SK-N-SH (cell line): ENCODE results near the gene LPXN. TPM values are rescaled to one million over a fixed set of nuclear protein-coding genes. Genes with fewer than 3 reads are reported as not detected.

Experiments
- CTCF ChIA-PET: fragments of 300-600, 350-600 bp; formaldehyde crosslinking; extraction: SDS; loops from one replicate; lab custom pipeline; 2021; lab: Yijun Ruan, JAX
- POLR2A ChIA-PET: fragments of 350-600 bp; sonication (Branson Sonifier 250); formaldehyde crosslinking; extraction: SDS; loops from one replicate; lab custom pipeline; 2020; ENCODE audit warnings: antibody characterized with exemption, inconsistent platforms; lab: Yijun Ruan, JAX
- DNase-seq: peaks from one replicate; pipeline ENCODE4 v3.0.0; 2012
- H2AFZ ChIP-seq: fragments of 200-600 bp; sonication (generic); 2 replicates; pipeline ENCODE4 v1.8.1; 2016; ENCODE audit warnings: antibody characterized with exemption, mild to moderate bottlenecking, low read depth
- H3F3A ChIP-seq: fragments of 200-600 bp; sonication (generic); replicated peaks from 2 replicates; pipeline ENCODE3; 2016; ENCODE audit warnings: antibody characterized with exemption, mild to moderate bottlenecking; ENCODE audit not compliant: insufficient read depth
- H3K27ac ChIP-seq, 2 experiments: fragments of 200-500 bp in 1 of 2; fragments of 200-600 bp in 1 of 2; sonication (Bioruptor generic) in 1 of 2; sonication (generic), shearing (Covaris generic) in 1 of 2; 2 replicates each; pipeline versions ENCODE4 v1.5.1 to v1.6.1; 2014 to 2016; ENCODE audit warnings: low read depth in 2 of 2, inconsistent platforms in 1 of 2, low read length in 1 of 2, mild to moderate bottlenecking in 1 of 2, mixed read lengths in 1 of 2
- H3K27me3 ChIP-seq: fragments of 200-600 bp; sonication (generic), shearing (Covaris generic); 2 replicates; pipeline ENCODE4 v1.6.1; 2016; ENCODE audit warnings: mixed run types; ENCODE audit not compliant: insufficient read depth
- H3K36me3 ChIP-seq, 2 experiments: fragments of 200-500 bp in 1 of 2; fragments of 200-600 bp in 1 of 2; sonication (Bioruptor generic) in 1 of 2; sonication (generic) in 1 of 2; replicated peaks in 1 of 2; 2 replicates each; pipeline versions ENCODE3 to v1.5.1; 2014 to 2016; ENCODE audit warnings: low read length in 1 of 2, mild to moderate bottlenecking in 1 of 2; ENCODE audit not compliant: insufficient read depth in 2 of 2, control insufficient read depth in 1 of 2
- H3K4me1 ChIP-seq, 2 experiments: fragments of 200-500 bp in 1 of 2; fragments of 200-600 bp in 1 of 2; sonication (Bioruptor generic) in 1 of 2; sonication (generic), shearing (Covaris generic) in 1 of 2; 2 replicates each; pipeline versions ENCODE4 v1.5.1 to v1.6.1; 2014 to 2016; ENCODE audit warnings: low read depth in 1 of 2, low read length in 1 of 2, mixed run types in 1 of 2; ENCODE audit not compliant: insufficient read depth in 2 of 2, control insufficient read depth in 1 of 2
- H3K4me2 ChIP-seq: fragments of 200-600 bp; sonication (generic), shearing (Covaris generic); 2 replicates; pipeline ENCODE4 v1.6.1; 2017; ENCODE audit warnings: mixed run types
- H3K4me3 ChIP-seq, 2 experiments: fragments of 200-500 bp in 1 of 2; fragments of 200-600 bp in 1 of 2; sonication (Bioruptor generic) in 1 of 2; sonication (generic), shearing (Covaris generic) in 1 of 2; 2 replicates each; pipeline versions ENCODE4 v1.5.1 to v1.8.1; 2014 to 2016; ENCODE audit warnings: low read depth in 2 of 2, inconsistent platforms in 1 of 2, low read length in 1 of 2, mild to moderate bottlenecking in 1 of 2, mixed read lengths in 1 of 2, moderate library complexity in 1 of 2
- H3K79me2 ChIP-seq: fragments of 200-600 bp; sonication (generic); 2 replicates; pipeline ENCODE4 v1.8.1; 2017; ENCODE audit warnings: mild to moderate bottlenecking; ENCODE audit not compliant: insufficient read depth
- H3K9ac ChIP-seq: fragments of 200-600 bp; sonication (generic); 2 replicates; pipeline ENCODE4 v1.6.1; 2017; ENCODE audit warnings: mixed run types
- H3K9me2 ChIP-seq: fragments of 200-600 bp; sonication (generic); 2 replicates; pipeline ENCODE4 v1.6.1; 2017; ENCODE audit warnings: mixed run types
- H3K9me3 ChIP-seq: fragments of 200-600 bp; sonication (generic); 2 replicates; pipeline ENCODE4 v1.6.1; 2017; ENCODE audit warnings: mixed run types, mild to moderate bottlenecking, moderate library complexity
- H4K20me1 ChIP-seq: fragments of 200-600 bp; sonication (generic); 2 replicates; pipeline ENCODE4 v1.6.1; 2017; ENCODE audit warnings: mild to moderate bottlenecking, mixed run types; ENCODE audit not compliant: insufficient read depth
- EZH2phosphoT487 ChIP-seq: fragments of 200-600 bp; sonication (generic); IDR thresholded peaks from 2 replicates; pipeline ENCODE4 v1.6.1; 2017; ENCODE audit warnings: low read depth, mixed run types, mild to moderate bottlenecking, antibody characterized with exemption, moderate library complexity, borderline replicate concordance
- FOXM1 ChIP-seq: IDR thresholded peaks from 2 replicates; pipeline ENCODE4 v1.4.0; 2012; ENCODE audit warnings: low read depth, mild to moderate bottlenecking
- GABPA ChIP-seq: IDR thresholded peaks from 2 replicates; pipeline ENCODE4 v1.4.0; 2012; ENCODE audit warnings: low read depth, mild to moderate bottlenecking
- NRF1 ChIP-seq: IDR thresholded peaks from 2 replicates; pipeline ENCODE4 v1.6.1; 2012; ENCODE audit warnings: low read depth, mild to moderate bottlenecking, low read length
- TAF1 ChIP-seq: IDR thresholded peaks from 2 replicates; pipeline ENCODE4 v1.6.1; 2012; ENCODE audit warnings: low read depth, mild to moderate bottlenecking, low read length, moderate library complexity, borderline replicate concordance
- YY1 ChIP-seq: IDR thresholded peaks from 2 replicates; pipeline ENCODE4 v1.4.0; 2012; ENCODE audit warnings: low read depth, mild to moderate bottlenecking
- WGBS: methylation state at CpG from one replicate; pipeline ENCODE4 v1.1.6; 2017; ENCODE audit warnings: low lambda C conversion rate; 5-methylcytosine and 5-hydroxymethylcytosine counted together
- polyA plus RNA-seq, 3 experiments: library from polyadenylated mRNA; depleted of rRNA; stranded (reverse); fragments of >200 nt; gene quantifications; 2 replicates each; pipeline ENCODE4 v1.2.3, GENCODE V29; 2012
- TF ChIP-seq, protein P1 (sequence below): IDR thresholded peaks from 2 replicates; pipeline ENCODE4 v1.4.0; 2012; ENCODE audit warnings: low read depth, borderline replicate concordance
- TF ChIP-seq, protein P2 (sequence below): IDR thresholded peaks from 2 replicates; pipeline ENCODE4; 2012
- TF ChIP-seq, protein P3 (sequence below): fragments of 200-600 bp; sonication (generic); IDR thresholded peaks from 2 replicates; pipeline ENCODE4 v1.6.1; 2017; ENCODE audit warnings: antibody characterized with exemption, mild to moderate bottlenecking, moderate library complexity
- TF ChIP-seq, protein P4 (sequence below): fragments of 150-350 bp; IDR thresholded peaks from 2 replicates; pipeline ENCODE4 v1.6.1; 2017; ENCODE audit warnings: antibody characterized with exemption, low read length, low read depth, borderline replicate concordance

The LPXN gene
- polyA plus RNA-seq, 1 of the 3 experiments (the other 2 are of a cell fraction), result 4.4 TPM

DNA sequence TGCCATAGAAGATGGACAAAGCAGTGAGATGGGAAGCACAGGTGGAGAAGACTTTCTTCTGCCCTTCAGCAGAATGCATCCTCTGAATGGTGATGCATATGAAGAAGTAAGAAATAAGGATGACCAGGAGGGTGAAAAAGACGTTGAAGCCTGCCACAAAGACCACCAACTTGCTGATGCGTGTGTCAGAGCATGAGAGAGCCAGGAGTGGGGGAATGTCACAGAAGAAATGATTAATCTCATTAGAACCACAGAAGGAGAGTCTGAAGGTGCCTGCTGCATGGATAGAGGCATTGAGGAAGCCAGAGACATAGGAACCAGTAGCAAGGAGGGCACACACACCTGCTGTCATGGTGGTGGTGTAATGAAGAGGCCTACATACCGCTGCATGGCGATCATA, 68.3 kb downstream of the LPXN start:
- H3K27ac ChIP-seq, result no peak overlapping the region
- CTCF ChIA-PET, result no interaction called here

DNA sequence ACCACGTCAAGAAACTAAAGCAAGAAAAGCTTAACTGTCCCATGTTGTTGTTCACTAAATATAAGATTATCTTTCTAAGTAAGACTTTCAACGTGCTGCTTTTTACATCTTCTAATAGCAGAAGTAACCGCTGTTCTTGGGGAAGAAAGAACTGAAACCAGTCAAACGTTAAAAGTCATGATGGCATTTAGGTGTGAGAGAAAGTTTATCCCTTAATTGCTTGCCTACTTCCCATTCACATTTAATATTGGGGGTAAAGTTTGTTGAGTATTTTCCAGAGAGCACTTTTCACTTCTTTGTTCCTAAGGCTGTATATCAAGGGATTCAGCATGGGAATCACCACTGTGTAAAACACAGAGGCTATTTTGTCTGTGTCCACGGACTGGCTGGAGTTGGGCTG, 68.7 kb downstream of the LPXN start:
- no peaks in the 10 kb centered on the region for H3K4me1 ChIP-seq
- TF ChIP-seq TAF1, result no peak
- no peak for TF ChIP-seq YY1
- TF ChIP-seq GABPA, result no peak
- TF ChIP-seq, protein P1, sequence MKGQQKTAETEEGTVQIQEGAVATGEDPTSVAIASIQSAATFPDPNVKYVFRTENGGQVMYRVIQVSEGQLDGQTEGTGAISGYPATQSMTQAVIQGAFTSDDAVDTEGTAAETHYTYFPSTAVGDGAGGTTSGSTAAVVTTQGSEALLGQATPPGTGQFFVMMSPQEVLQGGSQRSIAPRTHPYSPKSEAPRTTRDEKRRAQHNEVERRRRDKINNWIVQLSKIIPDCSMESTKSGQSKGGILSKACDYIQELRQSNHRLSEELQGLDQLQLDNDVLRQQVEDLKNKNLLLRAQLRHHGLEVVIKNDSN, result no peak
- TF ChIP-seq, protein P2, sequence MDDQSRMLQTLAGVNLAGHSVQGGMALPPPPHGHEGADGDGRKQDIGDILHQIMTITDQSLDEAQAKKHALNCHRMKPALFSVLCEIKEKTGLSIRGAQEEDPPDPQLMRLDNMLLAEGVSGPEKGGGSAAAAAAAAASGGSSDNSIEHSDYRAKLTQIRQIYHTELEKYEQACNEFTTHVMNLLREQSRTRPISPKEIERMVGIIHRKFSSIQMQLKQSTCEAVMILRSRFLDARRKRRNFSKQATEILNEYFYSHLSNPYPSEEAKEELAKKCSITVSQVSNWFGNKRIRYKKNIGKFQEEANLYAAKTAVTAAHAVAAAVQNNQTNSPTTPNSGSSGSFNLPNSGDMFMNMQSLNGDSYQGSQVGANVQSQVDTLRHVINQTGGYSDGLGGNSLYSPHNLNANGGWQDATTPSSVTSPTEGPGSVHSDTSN, result no peak
- TF ChIP-seq, protein P3, sequence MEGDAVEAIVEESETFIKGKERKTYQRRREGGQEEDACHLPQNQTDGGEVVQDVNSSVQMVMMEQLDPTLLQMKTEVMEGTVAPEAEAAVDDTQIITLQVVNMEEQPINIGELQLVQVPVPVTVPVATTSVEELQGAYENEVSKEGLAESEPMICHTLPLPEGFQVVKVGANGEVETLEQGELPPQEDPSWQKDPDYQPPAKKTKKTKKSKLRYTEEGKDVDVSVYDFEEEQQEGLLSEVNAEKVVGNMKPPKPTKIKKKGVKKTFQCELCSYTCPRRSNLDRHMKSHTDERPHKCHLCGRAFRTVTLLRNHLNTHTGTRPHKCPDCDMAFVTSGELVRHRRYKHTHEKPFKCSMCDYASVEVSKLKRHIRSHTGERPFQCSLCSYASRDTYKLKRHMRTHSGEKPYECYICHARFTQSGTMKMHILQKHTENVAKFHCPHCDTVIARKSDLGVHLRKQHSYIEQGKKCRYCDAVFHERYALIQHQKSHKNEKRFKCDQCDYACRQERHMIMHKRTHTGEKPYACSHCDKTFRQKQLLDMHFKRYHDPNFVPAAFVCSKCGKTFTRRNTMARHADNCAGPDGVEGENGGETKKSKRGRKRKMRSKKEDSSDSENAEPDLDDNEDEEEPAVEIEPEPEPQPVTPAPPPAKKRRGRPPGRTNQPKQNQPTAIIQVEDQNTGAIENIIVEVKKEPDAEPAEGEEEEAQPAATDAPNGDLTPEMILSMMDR, result no peak
- no peak for TF ChIP-seq FOXM1
- TF ChIP-seq EZH2phosphoT487, result no peak
- TF ChIP-seq NRF1, result no peak
- TF ChIP-seq, all 33 proteins: peak for 0
- H3K27ac ChIP-seq, result no peak overlapping the region
- no peaks in the 10 kb centered on the region for H3K9me3 ChIP-seq
- H3K79me2 ChIP-seq, result no peaks in the 10 kb centered on the region
- no peak overlapping the region for H3K4me2 ChIP-seq
- no peak for DNase-seq
- no peak overlapping the region for H3K4me3 ChIP-seq
- no peaks in the 10 kb centered on the region for H4K20me1 ChIP-seq
- no peak overlapping the region for H2AFZ ChIP-seq
- no peak overlapping the region for H3K9ac ChIP-seq
- H3K36me3 ChIP-seq, result no peaks in the 10 kb centered on the region
- H3K27me3 ChIP-seq, result no peaks in the 10 kb centered on the region
- no peaks in the 10 kb centered on the region for H3F3A ChIP-seq
- CTCF ChIA-PET, result no interaction called here
- POLR2A ChIA-PET, result no interaction called here
- WGBS, result 9% methylated on average over 5 of the region's 5 CpGs
- H3K9me2 ChIP-seq, result no peaks in the 10 kb centered on the region

More for the DNA sequence above, 68.3 kb downstream of the LPXN start:
- DNase-seq, result no peak
- no peaks in the 10 kb centered on the region for H3K36me3 ChIP-seq
- H3K79me2 ChIP-seq, result no peaks in the 10 kb centered on the region
- H3K4me2 ChIP-seq, result no peak overlapping the region
- H3K27me3 ChIP-seq, result no peaks in the 10 kb centered on the region
- no peaks in the 10 kb centered on the region for H3K4me1 ChIP-seq
- H4K20me1 ChIP-seq, result no peaks in the 10 kb centered on the region
- H3K4me3 ChIP-seq, result no peak overlapping the region
- 26% methylated on average over 4 of the region's 4 CpGs for WGBS
- POLR2A ChIA-PET, result no interaction called here
- H3K9ac ChIP-seq, result no peak overlapping the region
- no peaks in the 10 kb centered on the region for H3F3A ChIP-seq
- H3K9me3 ChIP-seq, result no peaks in the 10 kb centered on the region
- TF ChIP-seq, protein P4, sequence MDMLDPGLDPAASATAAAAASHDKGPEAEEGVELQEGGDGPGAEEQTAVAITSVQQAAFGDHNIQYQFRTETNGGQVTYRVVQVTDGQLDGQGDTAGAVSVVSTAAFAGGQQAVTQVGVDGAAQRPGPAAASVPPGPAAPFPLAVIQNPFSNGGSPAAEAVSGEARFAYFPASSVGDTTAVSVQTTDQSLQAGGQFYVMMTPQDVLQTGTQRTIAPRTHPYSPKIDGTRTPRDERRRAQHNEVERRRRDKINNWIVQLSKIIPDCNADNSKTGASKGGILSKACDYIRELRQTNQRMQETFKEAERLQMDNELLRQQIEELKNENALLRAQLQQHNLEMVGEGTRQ, result no peak
- TF ChIP-seq, protein P1, result no peak
- TF ChIP-seq, all 33 proteins: peak for 0
- H3K9me2 ChIP-seq, result no peaks in the 10 kb centered on the region
- no peak overlapping the region for H2AFZ ChIP-seq
